Activated CD4-positive, alpha-beta memory T cell treated with anti-CD3 and anti-CD28 coated beads for 36 hours (primary cell): Measurements from ENCODE around the gene PPM1M. TPM values are rescaled to one million over a fixed set of nuclear protein-coding genes. Genes with fewer than 3 reads are reported as not detected.

ENCODE experiments used
- CTCF ChIA-PET: fragments of 350-600 bp; sonication (Branson Sonifier 250); formaldehyde crosslinking; loops from one replicate; lab custom pipeline; 2021; ENCODE audit warnings: antibody characterized with exemption, inconsistent platforms; lab: Charles Lee
- POLR2A ChIA-PET: fragments of 350-600 bp; sonication (Branson Sonifier 250); formaldehyde crosslinking; loops from one replicate; lab custom pipeline; 2021; ENCODE audit warnings: antibody characterized with exemption; lab: Charles Lee
- DNase-seq: peaks from one replicate; pipeline ENCODE4 v3.0.0-alpha.2; 2020
- H3K27ac Mint-ChIP-seq: one replicate; pipeline ENCODE4 v1.8.0; 2021; ENCODE audit warnings: mixed read lengths
- H3K27me3 Mint-ChIP-seq: one replicate; pipeline ENCODE4 v1.8.0; 2021; ENCODE audit warnings: mixed read lengths
- H3K36me3 Mint-ChIP-seq: one replicate; pipeline ENCODE4 v1.8.0; 2021; ENCODE audit warnings: mixed read lengths
- H3K4me1 Mint-ChIP-seq: one replicate; pipeline ENCODE4 v1.8.0; 2021; ENCODE audit warnings: low read depth, mixed read lengths
- H3K4me3 Mint-ChIP-seq: one replicate; pipeline ENCODE4 v1.8.0; 2021; ENCODE audit warnings: mild to moderate bottlenecking, mixed read lengths
- H3K9me3 Mint-ChIP-seq: one replicate; pipeline ENCODE4 v1.8.0; 2021; ENCODE audit warnings: mixed read lengths
- intact Hi-C: fragments of 100-400 bp; cut with micrococcal nuclease; formaldehyde crosslinking; loops from one replicate; pipeline ENCODE4 v1.15.1; 2023
- total RNA-seq, 2 experiments: library from RNA; stranded (reverse); gene quantifications; one replicate each; pipeline ENCODE4 v1.2.3, GENCODE V29; 2021

PPM1M gene
- total RNA-seq, 2 experiments from 2014 or later: 111 TPM

DNA sequence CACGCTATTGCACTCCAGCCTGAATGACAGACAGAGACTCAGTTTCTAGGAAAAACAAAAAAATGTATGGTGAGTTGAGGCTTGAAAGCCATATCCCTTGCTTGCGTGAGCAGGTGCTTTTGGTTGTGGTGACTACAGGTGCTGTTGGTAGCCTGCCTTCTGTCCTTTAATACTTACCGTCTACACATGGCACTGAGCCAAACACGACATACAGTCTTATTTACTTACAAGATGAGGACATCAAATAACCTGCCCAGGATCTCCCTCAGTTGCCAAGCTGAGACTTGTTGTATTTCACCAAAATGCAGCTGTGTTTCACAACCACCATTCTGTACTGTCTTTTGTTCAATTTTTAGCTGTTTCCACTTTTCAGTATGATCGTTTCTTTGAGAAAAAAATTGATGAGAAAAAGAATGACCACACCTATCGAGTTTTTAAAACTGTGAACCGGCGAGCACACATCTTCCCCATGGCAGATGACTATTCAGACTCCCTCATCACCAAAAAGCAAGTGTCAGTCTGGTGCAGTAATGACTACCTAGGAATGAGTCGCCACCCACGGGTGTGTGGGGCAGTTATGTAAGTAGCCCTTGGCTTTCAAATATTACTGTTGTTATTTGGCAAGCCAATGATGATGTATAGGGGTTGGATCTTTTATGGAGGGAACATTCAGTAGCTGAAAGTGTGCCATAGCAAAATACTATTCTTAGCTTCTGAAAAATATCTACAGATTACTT, 41.1 kb upstream of the PPM1M start:
- intact Hi-C loops: no loop called here
- H3K36me3 Mint-ChIP-seq: peaks cover 75% of the 10 kb centered on the region
- peak; percentile 62 for DNase-seq

DNA sequence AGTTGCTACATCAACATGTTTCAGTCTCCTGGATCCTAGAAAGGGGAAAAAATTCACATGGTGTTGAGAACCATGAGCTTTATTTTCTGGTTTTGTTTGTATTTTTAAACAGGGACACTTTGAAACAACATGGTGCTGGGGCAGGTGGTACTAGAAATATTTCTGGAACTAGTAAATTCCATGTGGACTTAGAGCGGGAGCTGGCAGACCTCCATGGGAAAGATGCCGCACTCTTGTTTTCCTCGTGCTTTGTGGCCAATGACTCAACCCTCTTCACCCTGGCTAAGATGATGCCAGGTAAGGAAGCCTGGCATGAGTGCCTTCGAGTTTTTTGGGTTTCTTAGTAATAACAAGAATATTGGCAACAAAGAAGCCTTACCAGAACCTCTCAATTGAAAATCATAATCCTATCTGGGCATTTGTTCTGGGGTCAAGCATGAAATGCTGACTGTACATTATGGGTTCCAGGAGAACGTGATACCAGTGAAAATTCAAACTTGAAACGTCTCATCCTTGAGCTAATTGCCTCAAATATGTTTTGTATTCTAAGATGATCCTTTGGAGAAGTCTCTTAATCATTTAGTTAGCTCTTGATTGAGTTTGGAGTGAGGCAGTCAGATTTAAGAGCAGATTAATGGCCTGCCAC, 39.7 kb upstream of the PPM1M start:
- POLR2A ChIA-PET: interaction anchor here (0.8 kb wide), 1 partner anchor 11 kb away, joined by 4 read pairs; no protein-coding TSS in a partner anchor
- Mint-ChIP-seq H3K4me1 (peaks cover 41% of the 10 kb centered on the region), H3K27me3 (no peaks in the 10 kb centered on the region), H3K27ac (peak overlapping the region; percentile 39), H3K9me3 (no peaks in the 10 kb centered on the region), H3K36me3 (peaks cover 76% of the 10 kb centered on the region), H3K4me3 (no peak overlapping the region)
- no peak for DNase-seq
- CTCF ChIA-PET: interaction anchor here (0.8 to 11.0 kb wide), 6 partner anchors 15 to 206 kb away, joined by 3 to 76 read pairs (median 4); partner anchors contain the start of gene POC1A
- intact Hi-C loops: no loop called here

More for the DNA sequence above, 41.1 kb upstream of the PPM1M start:
- POLR2A ChIA-PET: no interaction called here
- Mint-ChIP-seq H3K4me1 (peaks cover 46% of the 10 kb centered on the region), H3K27me3 (no peaks in the 10 kb centered on the region), H3K4me3 (no peak overlapping the region), H3K27ac (peak overlapping the region; percentile 46), H3K9me3 (no peaks in the 10 kb centered on the region)
- CTCF ChIA-PET: interaction anchor here (0.8 to 11.0 kb wide), 5 partner anchors 17 to 207 kb away, joined by 3 to 76 read pairs (median 5); no protein-coding TSS in a partner anchor

DNA sequence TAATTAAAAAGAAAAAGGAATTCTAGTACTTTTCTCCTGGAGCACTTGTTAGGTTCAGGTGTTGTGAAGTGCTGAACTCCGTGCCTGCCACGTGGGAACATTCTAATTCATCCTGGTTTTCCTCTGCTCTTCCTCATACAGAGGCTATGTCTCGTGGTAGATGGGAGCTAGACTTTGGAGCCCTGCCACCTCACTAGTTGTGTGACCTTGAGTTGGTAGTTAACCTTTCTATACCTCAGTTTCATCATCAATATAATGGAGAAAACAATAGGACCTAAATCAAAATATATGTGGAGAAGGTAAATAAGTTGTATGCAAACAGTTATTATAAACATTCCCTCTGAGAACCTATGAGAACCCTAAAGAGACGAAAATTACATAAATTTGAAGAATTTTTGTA, 37.0 kb upstream of the PPM1M start:
- ChIA-PET POLR2A (interaction anchor here (0.7 kb wide), 1 partner anchor 463 kb away, joined by 3 read pairs; no protein-coding TSS in a partner anchor), CTCF (interaction anchor here (11.0 kb wide), 1 partner anchor 13 kb away, joined by 76 read pairs; no protein-coding TSS in a partner anchor)
- Mint-ChIP-seq H3K9me3 (no peaks in the 10 kb centered on the region), H3K4me1 (peaks cover 20% of the 10 kb centered on the region), H3K27me3 (no peaks in the 10 kb centered on the region), H3K36me3 (peaks cover 68% of the 10 kb centered on the region), H3K27ac (no peak overlapping the region), H3K4me3 (no peak overlapping the region)
- no peak for DNase-seq
- intact Hi-C loops: no loop called here

DNA sequence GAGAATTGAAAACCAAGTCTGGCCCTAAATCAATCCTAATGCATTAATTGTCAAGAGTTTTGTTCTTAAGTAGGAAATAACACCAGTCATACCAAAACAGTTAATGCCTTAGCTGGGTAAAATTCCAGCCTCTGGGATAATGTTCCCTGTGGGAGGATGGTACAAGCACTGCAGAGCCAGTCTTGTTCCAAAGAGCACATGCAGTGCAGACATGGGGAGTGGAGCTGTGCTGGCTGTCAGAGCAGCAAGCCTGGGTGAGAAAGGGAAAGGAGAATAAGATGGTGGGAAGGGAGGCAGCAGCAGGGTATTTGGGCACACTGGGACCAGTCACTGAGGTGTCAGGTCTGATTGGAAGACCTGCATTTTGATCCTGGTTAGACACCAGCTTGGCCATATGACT, 35.5 kb upstream of the PPM1M start:
- intact Hi-C loops: no loop called here
- H3K4me1 Mint-ChIP-seq: peaks cover 12% of the 10 kb centered on the region
- H3K36me3 Mint-ChIP-seq: peaks cover 65% of the 10 kb centered on the region

DNA sequence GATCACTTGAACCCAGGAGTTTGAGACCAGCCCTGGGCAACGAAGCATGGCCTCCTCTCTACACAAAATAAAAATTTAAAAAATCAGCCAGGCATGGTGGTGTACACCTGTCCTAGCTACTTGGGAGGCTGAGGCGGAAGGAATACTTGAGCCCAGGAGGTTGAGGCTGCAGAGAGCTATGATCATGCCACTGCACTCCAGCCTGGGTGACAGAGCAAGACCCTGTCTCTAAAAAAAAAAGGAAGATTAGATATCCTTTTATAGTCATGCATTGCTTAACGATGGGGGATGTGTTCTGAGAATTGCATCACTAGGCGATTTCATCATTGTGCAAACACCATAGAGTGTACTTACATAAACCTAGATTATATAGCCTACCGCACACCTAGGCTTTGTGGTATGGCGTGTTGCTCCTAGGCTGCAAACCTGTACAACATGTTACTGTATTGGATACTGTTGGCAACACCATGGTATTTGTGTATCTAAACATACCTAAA, 35.0 kb upstream of the PPM1M start:
- ChIA-PET POLR2A (interaction anchor here (1.1 kb wide), 1 partner anchor 13 kb away, joined by 3 read pairs; the partner anchor contains the start of gene ALAS1), CTCF (interaction anchor here (0.8 to 11.0 kb wide), 3 partner anchors 11 to 129 kb away, joined by 3 to 76 read pairs (median 12); no protein-coding TSS in a partner anchor)
- Mint-ChIP-seq H3K9me3 (no peaks in the 10 kb centered on the region), H3K4me1 (peaks cover 11% of the 10 kb centered on the region), H3K27ac (no peak overlapping the region), H3K36me3 (peaks cover 64% of the 10 kb centered on the region), H3K27me3 (no peaks in the 10 kb centered on the region), H3K4me3 (no peak overlapping the region)
- intact Hi-C loops: no loop called here
- no peak for DNase-seq

More for the DNA sequence above, 35.5 kb upstream of the PPM1M start:
- Mint-ChIP-seq H3K27me3 (no peaks in the 10 kb centered on the region), H3K9me3 (no peaks in the 10 kb centered on the region), H3K4me3 (no peak overlapping the region), H3K27ac (no peak overlapping the region)
- DNase-seq: no peak
- ChIA-PET CTCF (interaction anchor here (0.8 to 11.0 kb wide), 3 partner anchors 11 to 129 kb away, joined by 3 to 76 read pairs (median 12); no protein-coding TSS in a partner anchor), POLR2A (no interaction called here)

DNA sequence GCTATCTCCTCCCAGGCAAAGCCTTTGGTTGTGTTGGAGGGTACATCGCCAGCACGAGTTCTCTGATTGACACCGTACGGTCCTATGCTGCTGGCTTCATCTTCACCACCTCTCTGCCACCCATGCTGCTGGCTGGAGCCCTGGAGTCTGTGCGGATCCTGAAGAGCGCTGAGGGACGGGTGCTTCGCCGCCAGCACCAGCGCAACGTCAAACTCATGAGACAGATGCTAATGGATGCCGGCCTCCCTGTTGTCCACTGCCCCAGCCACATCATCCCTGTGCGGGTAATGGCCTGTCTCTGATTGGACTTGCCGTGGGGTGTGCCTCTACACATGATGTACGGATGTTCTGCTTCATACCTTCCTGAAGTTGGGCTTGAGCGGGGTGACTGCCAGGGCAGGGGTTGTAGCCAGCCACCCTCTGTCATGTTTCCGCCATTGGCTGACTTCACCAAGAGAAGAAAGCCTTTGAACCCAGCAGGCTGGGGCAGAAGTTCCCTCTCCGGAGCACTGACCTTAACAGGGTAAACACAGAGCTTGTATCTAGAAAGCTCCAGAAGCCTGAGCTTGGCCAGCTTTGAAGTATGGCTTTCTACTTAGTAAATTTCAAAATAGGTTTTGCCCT, 34.2 kb upstream of the PPM1M start:
- H3K27ac Mint-ChIP-seq: no peak overlapping the region
- no peaks in the 10 kb centered on the region for H3K27me3 Mint-ChIP-seq
- intact Hi-C loops: no loop called here
- peaks cover 59% of the 10 kb centered on the region for H3K36me3 Mint-ChIP-seq
- no peak overlapping the region for H3K4me3 Mint-ChIP-seq
- ChIA-PET POLR2A (interaction anchor here (1.1 kb wide), 1 partner anchor 14 kb away, joined by 3 read pairs; the partner anchor contains the start of gene ALAS1), CTCF (interaction anchor here (1.5 to 11.0 kb wide), 4 partner anchors 10 to 128 kb away, joined by 4 to 76 read pairs (median 8); no protein-coding TSS in a partner anchor)
- peaks cover 7% of the 10 kb centered on the region for H3K4me1 Mint-ChIP-seq
- no peaks in the 10 kb centered on the region for H3K9me3 Mint-ChIP-seq
- no peak for DNase-seq

DNA sequence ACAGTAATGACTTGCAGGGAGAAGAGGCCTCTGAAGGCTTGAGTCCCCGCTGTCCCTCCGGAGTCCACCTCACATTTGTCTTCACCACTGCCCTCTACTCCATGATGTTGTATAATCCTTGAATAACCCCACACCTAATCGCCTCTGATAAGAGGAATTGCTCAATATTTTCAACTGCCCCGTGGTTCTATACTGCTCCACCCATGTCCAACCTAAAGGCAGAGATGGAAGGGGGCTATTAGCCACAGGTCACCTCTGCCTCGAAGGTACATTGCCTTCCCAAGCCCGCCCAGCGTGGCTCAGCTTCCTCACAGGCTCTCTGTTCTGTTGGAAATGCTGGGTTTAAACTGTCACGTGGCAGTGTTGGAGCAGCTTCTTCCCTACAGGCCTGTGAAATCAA, 32.6 kb upstream of the PPM1M start:
- DNase-seq: no peak
- Mint-ChIP-seq H3K27me3 (no peaks in the 10 kb centered on the region), H3K36me3 (peaks cover 49% of the 10 kb centered on the region), H3K27ac (no peak overlapping the region), H3K4me1 (peaks cover 24% of the 10 kb centered on the region), H3K9me3 (no peaks in the 10 kb centered on the region), H3K4me3 (no peak overlapping the region)
- POLR2A ChIA-PET: no interaction called here
- CTCF ChIA-PET: interaction anchor here (0.9 to 1.7 kb wide), 2 partner anchors 10 to 19 kb away, joined by 3 to 4 read pairs; no protein-coding TSS in a partner anchor
- intact Hi-C loops: no loop called here

DNA sequence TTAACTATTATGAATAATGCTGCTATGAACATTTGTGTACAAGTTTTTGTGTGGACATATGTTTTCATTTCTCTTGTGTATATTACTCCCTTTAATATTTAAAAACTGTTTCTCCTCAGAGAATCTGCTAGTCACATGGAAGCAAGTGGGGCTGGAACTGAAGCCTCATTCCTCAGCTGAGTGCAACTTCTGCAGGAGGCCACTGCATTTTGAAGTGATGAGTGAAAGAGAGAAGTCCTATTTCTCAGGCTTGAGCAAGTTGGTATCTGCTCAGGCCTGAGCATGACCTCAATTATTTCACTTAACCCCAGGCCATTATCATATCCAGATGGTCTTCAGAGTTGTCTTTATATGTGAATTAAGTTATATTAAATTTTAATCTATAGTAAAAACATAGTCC, 31.7 kb upstream of the PPM1M start:
- Mint-ChIP-seq H3K27ac (no peak overlapping the region), H3K27me3 (no peaks in the 10 kb centered on the region), H3K36me3 (peaks cover 43% of the 10 kb centered on the region), H3K9me3 (no peaks in the 10 kb centered on the region), H3K4me1 (peaks cover 32% of the 10 kb centered on the region), H3K4me3 (no peak overlapping the region)
- intact Hi-C loops: no loop called here
- ChIA-PET CTCF (no interaction called here), POLR2A (no interaction called here)
- DNase-seq: no peak

DNA sequence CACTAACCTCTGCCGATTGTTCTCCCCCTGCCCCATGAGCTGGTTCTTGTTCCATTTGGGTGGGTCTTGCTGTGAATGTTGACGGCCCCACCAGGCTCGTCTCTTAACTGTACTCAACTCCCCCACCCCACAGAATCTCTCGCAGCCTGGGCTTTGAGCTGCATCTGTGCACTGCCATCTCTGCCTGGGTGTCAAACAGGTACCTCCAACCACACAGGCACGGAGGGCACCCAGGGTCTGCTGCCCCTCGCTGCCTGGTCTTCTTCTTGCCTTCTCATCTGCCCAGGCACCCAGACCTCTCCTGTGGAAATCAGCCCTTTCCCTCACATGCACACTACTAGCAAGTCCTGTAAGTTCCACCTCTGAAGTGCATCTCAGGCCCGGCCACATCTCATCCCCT, 30.2 kb upstream of the PPM1M start:
- Mint-ChIP-seq H3K9me3 (no peaks in the 10 kb centered on the region), H3K36me3 (peaks cover 33% of the 10 kb centered on the region), H3K27me3 (no peaks in the 10 kb centered on the region), H3K4me3 (no peak overlapping the region), H3K27ac (no peak overlapping the region), H3K4me1 (peaks cover 43% of the 10 kb centered on the region)
- ChIA-PET POLR2A (no interaction called here), CTCF (interaction anchor here (1.0 to 12.4 kb wide), 2 partner anchors 16 to 125 kb away, joined by 5 to 271 read pairs; no protein-coding TSS in a partner anchor)
- no peak for DNase-seq
- intact Hi-C loops: loop anchor here (5.0 kb wide), 2 partner anchors 58 to 213 kb away; no protein-coding TSS in a partner anchor

DNA sequence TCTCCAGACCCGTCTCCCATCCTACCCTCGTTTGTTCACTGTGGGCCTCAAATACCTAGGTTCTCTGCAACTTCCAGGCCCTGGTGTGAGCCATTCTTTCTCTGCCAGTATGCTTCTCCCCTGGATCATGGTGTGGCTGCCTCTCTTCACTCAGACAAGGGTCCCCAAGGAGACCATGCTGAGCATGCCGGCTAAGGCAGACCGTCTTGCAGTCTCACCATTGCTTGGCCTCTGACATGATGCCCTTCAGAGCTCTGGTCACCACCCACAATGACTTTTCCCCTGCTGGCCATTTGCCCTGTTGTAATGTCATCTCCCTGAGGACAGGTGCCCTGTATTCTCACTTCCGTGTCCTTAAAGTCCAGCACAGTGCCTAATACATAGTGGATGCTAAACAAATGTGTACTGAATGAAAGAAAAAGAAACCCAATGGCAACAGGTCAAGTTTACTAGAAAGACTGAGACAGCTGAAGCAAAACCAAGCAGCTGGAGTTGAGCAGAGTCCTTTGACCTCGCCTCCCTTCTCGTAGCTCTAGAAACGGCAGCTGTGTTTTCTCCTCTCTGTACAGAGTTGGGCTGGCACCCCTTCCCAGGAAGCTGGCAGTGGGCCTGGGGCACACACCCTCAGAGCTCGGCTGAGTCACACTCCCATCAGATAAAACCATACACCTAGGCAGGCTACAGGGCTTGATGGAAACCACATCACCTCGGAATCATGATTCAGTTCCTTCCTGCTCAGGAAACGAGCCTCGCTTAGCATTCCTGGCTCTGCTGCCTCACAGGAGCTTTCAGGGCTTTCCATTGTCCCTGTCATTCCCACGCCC, 28.8 kb upstream of the PPM1M start:
- ChIA-PET CTCF (interaction anchor here (0.9 to 12.4 kb wide), 6 partner anchors 16 to 230 kb away, joined by 3 to 271 read pairs (median 3); no protein-coding TSS in a partner anchor), POLR2A (interaction anchor here (0.6 to 1.5 kb wide), 5 partner anchors 9 to 242 kb away, joined by 3 to 5 read pairs (median 3); partner anchors contain the start of genes ABHD14A and TLR9)
- H3K4me1 Mint-ChIP-seq: peaks cover 55% of the 10 kb centered on the region
- H3K36me3 Mint-ChIP-seq: peaks cover 27% of the 10 kb centered on the region
- peak overlapping the region; percentile 46 for H3K4me3 Mint-ChIP-seq
- peak; percentile 75 for DNase-seq
- no peaks in the 10 kb centered on the region for H3K27me3 Mint-ChIP-seq
- intact Hi-C loops: loop anchor here (5.0 kb wide), 2 partner anchors 59 to 214 kb away; no protein-coding TSS in a partner anchor
- H3K9me3 Mint-ChIP-seq: no peaks in the 10 kb centered on the region
- peak overlapping the region; percentile 86 for H3K27ac Mint-ChIP-seq
